Heart left ventricle (tissue), 16 donors: ENCODE measurements around the gene MMP24. TPM values are rescaled to one million over a fixed set of nuclear protein-coding genes. Genes with fewer than 3 reads are reported as not detected.

Source experiments
- ATAC-seq, 4 donors: fragments of 200-7000 bp; cut with Tn5 transposase; one replicate each; pipeline ENCODE4 v1.9.1; 2020 to 2022; ENCODE audit warnings: moderate library complexity in 4 of 4, mild to moderate bottlenecking in 3 of 4, moderate number of reproducible peaks in 1 of 4
- DNase-seq, 5 donors: peaks; one replicate each; pipeline ENCODE4 v3.0.0-alpha.2; 2020
- H3K27ac ChIP-seq, 12 donors: fragments of 200-600 bp; sonication (generic) in 4 of 12; one replicate each; pipeline versions ENCODE4 v1.5.0 to v1.8.0; 2016 to 2022; ENCODE audit warnings: mild to moderate bottlenecking in 2 of 12
- H3K27me3 ChIP-seq, 9 donors: fragments of 200-600 bp; sonication (generic) in 2 of 9; one replicate each; pipeline versions ENCODE4 v1.5.1 to v1.8.0; 2016 to 2022; ENCODE audit warnings: mild to moderate bottlenecking in 3 of 9
- H3K36me3 ChIP-seq, 9 donors: fragments of 200-600 bp; sonication (generic) in 2 of 9; one replicate each; pipeline versions ENCODE4 v1.5.0 to v1.8.0; 2018 to 2022; ENCODE audit warnings: mild to moderate bottlenecking in 2 of 9
- H3K4me1 ChIP-seq, 12 donors: fragments of 200-600 bp; sonication (generic) in 4 of 12; one replicate each; pipeline versions ENCODE4 v1.5.0 to v1.8.0; 2016 to 2022; ENCODE audit warnings: mild to moderate bottlenecking in 3 of 12
- H3K4me3 ChIP-seq, 12 donors: fragments of 200-600 bp; sonication (generic) in 4 of 12; one replicate each; pipeline versions ENCODE4 v1.5.0 to v1.8.0; 2017 to 2022; ENCODE audit warnings: mild to moderate bottlenecking in 9 of 12, moderate library complexity in 4 of 12
- H3K9me3 ChIP-seq, 12 donors: fragments of 200-600 bp; sonication (generic) in 4 of 12; one replicate each; pipeline versions ENCODE4 v1.5.0 to v1.8.0; 2016 to 2022; ENCODE audit warnings: mild to moderate bottlenecking in 1 of 12
- POLR2A ChIP-seq, 2 donors: fragments of 450-650 bp; IDR thresholded peaks; one replicate each; pipeline ENCODE4 v1.6.1; 2017; ENCODE audit warnings: antibody characterized with exemption in 2 of 2, mild to moderate bottlenecking in 2 of 2, moderate library complexity in 2 of 2
- WGBS, 4 donors: extraction: QIAGEN DNeasy Blood & Tissue Kit in 2 of 4; methylation state at CpG; one replicate each; pipeline versions ENCODE4 v1.1.5 to v1.1.7; 2013 to 2018; 5-methylcytosine and 5-hydroxymethylcytosine counted together
- intact Hi-C, 10 donors: fragments of 100-400 bp; cut with DNase I; formaldehyde crosslinking; loops; one replicate each; pipeline versions ENCODE4 v1.11.1 to v1.14.2; 2022
- polyA plus RNA-seq, 2 donors: library from polyadenylated mRNA; stranded (reverse); fragments of 200-250 nt; gene quantifications; one replicate each; pipeline ENCODE4 v1.2.3, GENCODE V29; 2013
- total RNA-seq, 9 donors: library from RNA; depleted of rRNA in 2 of 9; stranded (reverse); fragments of >200 nt in 2 of 9; fragmentation: NEBNext Ultra II Directional in 3 of 9; extraction: Animal tissue kit (Norgen Biotek cat#: 25700) in 3 of 9; gene quantifications; one replicate each; pipeline versions ENCODE4 v1.1.0 to v1.2.4, GENCODE V29; 2016 to 2023
- TF ChIP-seq, protein P1 (sequence below), 12 donors: fragments of 200-600 bp; sonication (generic) in 4 of 12; IDR thresholded peaks; one replicate each; pipeline versions ENCODE4 v1.5.0 to v1.8.0; 2018 to 2022; ENCODE audit warnings: antibody characterized with exemption in 12 of 12, mild to moderate bottlenecking in 5 of 12
- donor health status: ischemic (EF 13 %, LVEDD 7.1; RV severe dilation, severe dysfunction).
- donor health status: healthy with polysubstance abuse.
- donor health status: DM: no; HTN: yes; CAD: no.
- donor health status: DM: no; HTN: no; CAD: no.
- donor health status: ischemic (EF 25% LVEDD 6.9; RV normal size, moderate dysfunction).
- donor health status: ischemic (EF 25% LVEDD 5.7; RV mildly dilated, moderate dysfunction).
- donor health status: healthy.
- donor health status: DM: yes; HTN: yes; CAD: no.
- donor health status: ischemic (EF 35%, LVEDD 5.7; RV mildly dilated, moderate dysfunction).
- donor health status: nonischemic (EF 11% LVEDD 7.7; RV severe dilation, severe dysfunction).
- donor health status: DM: yes; HTN: yes; CAD: no.
- donor health status: PGD.
- donor health status: ischemic (EF 29% LVEDD 5.4; RV normal size, mild dysfunction).
- donor health status: nonischemic (EF 23%, LVEDD 6.1; RV moderate dilation, normal function).

MMP24 gene
- total and polyA plus RNA-seq, 11 donors = 0.05 to 10.0 (median 0.25) TPM

- 88 to 94% (median 93%) methylated on average over 5 of the region's 5 CpGs for WGBS, 4 donors
- no peaks in the 10 kb centered on the region for H3K4me1 ChIP-seq
- intact Hi-C loops = no loop called here
- ATAC-seq = no peak
- no peak overlapping the region for H3K27ac ChIP-seq
- DNase-seq = no peak
- TF ChIP-seq, protein P1, sequence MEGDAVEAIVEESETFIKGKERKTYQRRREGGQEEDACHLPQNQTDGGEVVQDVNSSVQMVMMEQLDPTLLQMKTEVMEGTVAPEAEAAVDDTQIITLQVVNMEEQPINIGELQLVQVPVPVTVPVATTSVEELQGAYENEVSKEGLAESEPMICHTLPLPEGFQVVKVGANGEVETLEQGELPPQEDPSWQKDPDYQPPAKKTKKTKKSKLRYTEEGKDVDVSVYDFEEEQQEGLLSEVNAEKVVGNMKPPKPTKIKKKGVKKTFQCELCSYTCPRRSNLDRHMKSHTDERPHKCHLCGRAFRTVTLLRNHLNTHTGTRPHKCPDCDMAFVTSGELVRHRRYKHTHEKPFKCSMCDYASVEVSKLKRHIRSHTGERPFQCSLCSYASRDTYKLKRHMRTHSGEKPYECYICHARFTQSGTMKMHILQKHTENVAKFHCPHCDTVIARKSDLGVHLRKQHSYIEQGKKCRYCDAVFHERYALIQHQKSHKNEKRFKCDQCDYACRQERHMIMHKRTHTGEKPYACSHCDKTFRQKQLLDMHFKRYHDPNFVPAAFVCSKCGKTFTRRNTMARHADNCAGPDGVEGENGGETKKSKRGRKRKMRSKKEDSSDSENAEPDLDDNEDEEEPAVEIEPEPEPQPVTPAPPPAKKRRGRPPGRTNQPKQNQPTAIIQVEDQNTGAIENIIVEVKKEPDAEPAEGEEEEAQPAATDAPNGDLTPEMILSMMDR (IDR thresholded peaks at IDR 0.05) = no peak
- no peak for TF ChIP-seq POLR2A (IDR thresholded peaks at IDR 0.05)
- no peak overlapping the region for H3K4me3 ChIP-seq
- H3K27me3 ChIP-seq = no peaks in the 10 kb centered on the region
- H3K9me3 ChIP-seq = no peaks in the 10 kb centered on the region
- peaks cover 0 to 19% (median 3%) of the 10 kb centered on the region in 9 donors for H3K36me3 ChIP-seq
Observed at GRCh38 chr20:35238735-35239134, 12.2 kb downstream of the MMP24 start.

- 60 to 78% (median 72%) methylated on average over 5 of the region's 5 CpGs for WGBS, 4 donors
- ATAC-seq (peak in 1 of 4 donors; percentile 9), DNase-seq (no peak)
- intact Hi-C loops = no loop called here
- Histone ChIP-seq H3K9me3 (no peaks in the 10 kb centered on the region), H3K4me1 (no peaks in the 10 kb centered on the region), H3K27me3 (no peaks in the 10 kb centered on the region), H3K4me3 (no peak overlapping the region), H3K27ac (no peak overlapping the region), H3K36me3 (peaks cover 0 to 10% (median 2%) of the 10 kb centered on the region in 9 donors)
- TF ChIP-seq, protein P1 (IDR thresholded peaks at IDR 0.05) = no peak
- no peak for TF ChIP-seq POLR2A (IDR thresholded peaks at IDR 0.05)
Observed at GRCh38 chr20:35240083-35240810, 13.8 kb downstream of the MMP24 start.

- TF ChIP-seq, protein P1 (IDR thresholded peaks at IDR 0.05) = no peak
- TF ChIP-seq POLR2A (IDR thresholded peaks at IDR 0.05) = no peak
- WGBS, 4 donors = 88 to 100% (median 94%) methylated on average over 2 of the region's 2 CpGs
- no peaks in the 10 kb centered on the region for H3K27me3 ChIP-seq
- peaks cover 0 to 6% (median 0%) of the 10 kb centered on the region in 9 donors for H3K36me3 ChIP-seq
- no peak overlapping the region for H3K4me3 ChIP-seq
- H3K4me1 ChIP-seq = no peaks in the 10 kb centered on the region
- intact Hi-C loops = no loop called here
- no peak for ATAC-seq
- no peaks in the 10 kb centered on the region for H3K9me3 ChIP-seq
- DNase-seq = no peak
- H3K27ac ChIP-seq = no peak overlapping the region
Observed at GRCh38 chr20:35240811-35241293, 14.4 kb downstream of the MMP24 start.

GRCh38 chr20:35243317-35243716, 16.8 kb downstream of the MMP24 start:
- Histone ChIP-seq H3K27ac (no peak overlapping the region), H3K9me3 (no peaks in the 10 kb centered on the region), H3K4me3 (no peak overlapping the region), H3K27me3 (no peaks in the 10 kb centered on the region), H3K36me3 (no peaks in the 10 kb centered on the region), H3K4me1 (no peaks in the 10 kb centered on the region)
- intact Hi-C loops = no loop called here
- 66 to 74% (median 70%) methylated on average over 2 of the region's 2 CpGs for WGBS, 4 donors
- no peak for DNase-seq
- no peak for ATAC-seq
- TF ChIP-seq, protein P1 (IDR thresholded peaks at IDR 0.05) = no peak
- TF ChIP-seq POLR2A (IDR thresholded peaks at IDR 0.05) = no peak
